GM19351 (cell line): ENCODE results near the gene LIG4.
A peak's percentile ranks its signal among the peaks of the same experiment; 100 is the strongest.
"Not testable (repeated sequence)": the region's sequence is repeated elsewhere in the genome, so short reads cannot be mapped to it uniquely, and the experiment has no call there.

ENCODE experiments used
- ATAC-seq: cut with Tn5 transposase; IDR thresholded peaks from one replicate; pipeline ENCODE4 v1.9.1; 2021; ENCODE audit warnings: mild to moderate bottlenecking, moderate library complexity; ENCODE audit not compliant: unreplicated experiment

The LIG4 gene

DNA sequence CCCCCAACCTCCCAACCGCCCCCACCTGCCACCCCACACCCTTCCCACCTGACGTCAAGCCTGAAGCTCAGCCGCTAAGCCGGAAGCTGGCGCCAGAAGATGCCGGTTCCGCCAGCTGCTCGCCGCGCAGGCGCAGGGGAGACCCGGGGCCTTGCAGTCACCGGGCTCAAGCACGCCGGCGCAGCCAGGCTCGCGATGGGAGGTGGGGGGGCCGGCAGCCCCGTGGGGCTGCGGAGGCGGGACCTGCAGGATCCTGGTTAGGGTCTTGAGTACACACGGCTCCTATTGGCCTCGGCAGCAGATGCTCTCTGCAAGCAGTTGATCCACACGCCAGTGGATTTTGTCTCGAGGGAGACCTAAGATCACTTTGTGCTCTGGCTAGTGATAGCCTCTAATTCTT is at the start of gene LIG4:
Gene LIG4, minus strand, starts transcription at position 101 of the 400 bp plus-strand sequence. CDS start 4,268 bp downstream, outside the sequence.
- ATAC-seq: peak; percentile 62

GRCh38 chr13:108263621-108264355 is 48.5 kb upstream of the LIG4 start:
- no peak for ATAC-seq

DNA sequence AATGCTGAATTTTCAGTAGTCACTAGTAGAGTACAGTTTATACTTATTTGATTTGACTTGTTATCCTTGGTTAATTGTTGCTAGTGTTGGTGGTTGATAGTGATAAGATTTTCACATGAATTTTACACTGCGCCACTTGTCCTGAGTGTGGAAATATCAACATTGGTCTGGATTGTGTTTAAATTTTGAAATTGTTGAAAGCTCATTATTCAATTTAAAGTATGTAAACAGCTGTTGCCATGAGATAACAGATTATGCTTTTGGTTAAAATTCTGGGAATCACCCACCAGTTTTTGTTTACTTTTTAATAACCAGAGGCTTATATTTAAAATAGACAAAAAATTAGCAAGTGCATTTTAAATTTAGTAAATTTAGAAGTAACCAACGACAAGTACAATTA is 41.9 kb upstream of the LIG4 start:
- no peak for ATAC-seq

- no peak for ATAC-seq
Measured at GRCh38 chr13:108249150-108249549, 33.8 kb upstream of the LIG4 start.

- no peak for ATAC-seq
Measured at GRCh38 chr13:108230377-108230776, 15.0 kb upstream of the LIG4 start.

DNA sequence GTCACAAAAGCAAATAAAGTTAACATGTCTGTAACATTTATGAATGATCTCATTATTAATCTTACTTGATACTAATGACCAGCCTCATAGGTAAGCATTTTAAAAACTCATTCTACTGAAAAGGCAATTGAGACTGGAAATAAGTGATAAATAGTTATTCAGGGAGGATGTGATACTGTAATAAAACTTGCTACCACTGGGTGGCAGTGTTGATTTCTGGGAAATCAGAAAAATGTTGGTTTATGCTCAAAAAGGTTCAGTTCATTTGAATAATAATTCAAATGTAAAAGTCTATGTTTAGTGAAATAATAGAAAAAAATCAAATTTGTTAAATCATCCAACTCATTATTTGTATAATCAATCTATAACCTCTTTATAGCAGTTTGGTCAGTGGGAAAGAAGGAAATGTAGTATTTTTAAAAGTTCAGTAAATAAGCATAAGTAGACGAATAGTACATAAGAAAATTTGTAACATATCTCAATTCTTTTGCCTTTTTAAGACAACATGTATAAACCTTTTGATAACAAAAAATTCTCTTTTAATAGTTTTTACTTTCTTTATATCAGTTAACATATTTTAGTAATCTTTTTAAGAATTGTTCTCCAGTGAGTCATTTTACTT is 12.4 kb upstream of the LIG4 start:
- peak; percentile 46 for ATAC-seq

DNA sequence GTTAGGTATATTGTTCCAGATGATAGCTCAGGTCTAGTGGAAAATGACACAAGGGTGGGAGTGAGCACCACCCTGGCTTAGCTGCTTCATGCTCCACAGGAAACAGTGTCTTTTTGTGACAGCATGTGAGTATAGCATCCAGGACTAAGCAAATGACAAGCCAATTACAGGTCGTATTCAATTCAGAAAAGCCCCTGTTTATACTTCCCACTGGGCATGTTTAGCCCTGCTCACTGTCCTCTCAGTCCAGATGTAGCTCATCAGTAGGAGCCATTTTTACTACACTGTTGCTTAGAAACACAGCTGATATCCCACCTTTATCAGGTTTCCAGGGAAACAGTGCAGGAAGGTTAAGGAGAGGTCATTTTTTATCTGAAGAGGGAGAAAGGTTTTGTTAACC is 10.8 kb upstream of the LIG4 start:
- no peak for ATAC-seq

GRCh38 chr13:108225440-108225839 is 10.1 kb upstream of the LIG4 start:
- ATAC-seq: peak; percentile 53

DNA sequence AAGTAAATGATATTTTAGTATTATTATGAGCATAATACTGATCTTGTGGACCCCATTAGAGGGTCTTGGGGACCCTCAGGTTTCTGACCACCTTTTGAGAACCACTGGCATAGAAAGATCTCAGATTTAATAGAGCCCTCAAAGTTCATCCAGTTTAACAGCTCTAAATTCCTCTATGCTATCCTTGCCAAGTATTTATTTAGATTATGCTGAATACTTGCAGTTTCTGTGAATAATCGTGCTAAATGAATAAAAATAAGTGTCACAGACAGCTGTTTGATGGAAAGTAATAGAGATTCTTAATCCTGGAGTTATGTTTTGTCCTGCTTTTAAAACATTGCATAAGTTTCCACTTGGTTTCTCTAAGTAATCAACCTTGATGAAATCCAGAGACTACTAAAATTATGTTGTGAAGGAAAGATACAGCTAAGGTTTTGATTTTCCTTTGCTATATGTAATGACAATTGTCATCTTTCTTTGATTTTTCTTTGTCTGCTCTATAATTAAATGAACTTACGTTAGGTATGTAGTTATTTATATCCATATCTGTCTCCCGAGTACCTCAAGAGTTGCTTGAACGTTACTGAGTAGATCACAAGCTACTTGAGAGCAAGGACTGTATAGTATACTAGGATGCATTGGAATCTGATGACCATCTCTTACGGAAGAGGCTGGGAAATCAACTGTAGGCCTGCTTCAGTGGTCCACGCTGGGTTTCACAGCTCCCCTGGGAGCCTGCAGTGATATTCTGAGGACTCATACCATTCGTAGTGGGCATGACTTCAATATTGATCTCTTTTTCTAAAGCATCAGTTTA is 8.6 kb upstream of the LIG4 start:
- ATAC-seq: no peak

GRCh38 chr13:108220041-108220440 is 4.7 kb upstream of the LIG4 start:
- no peak for ATAC-seq

- peak; percentile 66 for ATAC-seq
Measured at GRCh38 chr13:108218044-108218974, 3.0 kb upstream of the LIG4 start, which contains the start of gene ABHD13. TSS of gene ABHD13 (plus strand) at chr13:108218392. CDS start at chr13:108229219, 10,827 bp downstream.

- not testable (repeated sequence) for ATAC-seq
Measured at GRCh38 chr13:108217307-108218043, 2.1 kb upstream of the LIG4 start.

DNA sequence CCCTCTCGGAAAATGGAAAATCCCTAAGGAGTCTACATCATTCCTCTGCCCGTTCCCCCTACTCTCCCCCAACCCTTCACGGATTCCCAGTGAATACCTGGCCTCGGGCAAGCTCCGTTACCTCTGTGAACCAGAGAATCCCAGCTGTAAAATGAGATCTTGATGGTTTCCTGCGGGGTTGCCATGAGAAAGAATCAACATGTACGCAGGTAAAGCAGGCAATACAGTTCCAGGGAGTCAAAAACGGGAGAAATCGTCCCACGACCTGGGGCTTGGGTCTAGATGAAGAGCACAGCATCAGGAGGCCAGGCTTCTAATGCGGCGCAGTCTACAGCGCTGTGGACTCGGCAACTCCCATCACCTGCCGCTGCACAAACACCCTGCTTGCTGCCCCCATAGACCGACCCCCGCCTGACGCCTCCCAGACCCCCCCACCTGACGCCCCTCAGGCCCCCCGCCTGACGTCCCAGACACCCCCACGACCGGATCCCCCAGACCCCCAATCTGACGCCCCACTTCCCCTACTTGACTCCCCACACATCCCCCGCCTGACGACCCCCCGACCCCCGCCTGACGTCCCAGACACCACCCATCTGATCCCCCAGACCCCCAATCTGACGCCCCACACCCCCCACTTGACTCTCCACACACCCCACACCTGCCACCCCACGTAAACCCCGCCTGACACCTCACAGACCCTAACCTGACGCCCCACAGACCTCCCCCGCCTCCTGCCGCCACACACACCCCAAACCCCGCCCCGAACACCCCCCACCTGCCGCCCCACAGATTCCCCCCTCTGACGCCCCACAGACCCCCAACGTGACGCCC is 680 bp downstream of the LIG4 start:
- no peak for ATAC-seq

GRCh38 chr13:108213946-108214345 is 1.4 kb downstream of the LIG4 start:
- ATAC-seq: no peak

DNA sequence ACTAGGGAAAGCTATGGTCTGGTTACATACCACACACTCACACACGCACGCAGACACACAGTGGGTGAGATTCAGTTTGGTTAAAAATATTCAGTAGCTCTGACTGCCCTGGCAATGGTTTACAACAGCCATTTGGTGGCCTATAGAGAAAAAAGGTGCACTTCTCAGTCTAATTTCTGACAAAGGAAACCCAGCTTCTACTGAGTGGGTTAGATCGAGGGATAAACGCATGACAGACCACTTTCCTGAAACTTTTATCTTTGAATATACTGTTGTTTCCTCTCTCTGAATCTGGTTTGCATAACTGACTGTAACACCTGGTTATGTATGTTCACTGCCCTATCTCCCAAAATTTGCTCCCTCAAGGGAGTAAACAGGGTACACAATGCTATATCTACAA is 2.5 kb downstream of the LIG4 start:
- peak; percentile 39 for ATAC-seq

DNA sequence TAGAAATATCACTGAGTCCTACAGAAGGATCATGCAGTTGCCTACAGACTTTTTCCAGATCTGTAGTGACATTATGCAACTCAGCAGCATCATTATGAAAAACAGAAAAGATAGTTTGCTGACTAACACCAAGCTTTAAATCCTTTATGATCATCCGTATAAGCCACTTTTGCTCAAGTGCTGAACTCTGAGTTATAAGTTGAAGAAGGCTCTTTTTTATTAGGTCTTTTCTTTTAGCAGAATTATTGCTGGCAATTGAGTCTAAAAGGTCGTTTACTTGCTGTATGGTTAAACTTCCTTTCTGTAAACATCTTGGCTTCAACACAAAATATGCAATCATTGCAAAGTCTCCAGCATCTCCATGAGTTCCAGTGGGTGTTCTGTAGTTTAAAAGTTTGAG is 4.8 kb downstream of the LIG4 start:
- ATAC-seq: no peak

DNA sequence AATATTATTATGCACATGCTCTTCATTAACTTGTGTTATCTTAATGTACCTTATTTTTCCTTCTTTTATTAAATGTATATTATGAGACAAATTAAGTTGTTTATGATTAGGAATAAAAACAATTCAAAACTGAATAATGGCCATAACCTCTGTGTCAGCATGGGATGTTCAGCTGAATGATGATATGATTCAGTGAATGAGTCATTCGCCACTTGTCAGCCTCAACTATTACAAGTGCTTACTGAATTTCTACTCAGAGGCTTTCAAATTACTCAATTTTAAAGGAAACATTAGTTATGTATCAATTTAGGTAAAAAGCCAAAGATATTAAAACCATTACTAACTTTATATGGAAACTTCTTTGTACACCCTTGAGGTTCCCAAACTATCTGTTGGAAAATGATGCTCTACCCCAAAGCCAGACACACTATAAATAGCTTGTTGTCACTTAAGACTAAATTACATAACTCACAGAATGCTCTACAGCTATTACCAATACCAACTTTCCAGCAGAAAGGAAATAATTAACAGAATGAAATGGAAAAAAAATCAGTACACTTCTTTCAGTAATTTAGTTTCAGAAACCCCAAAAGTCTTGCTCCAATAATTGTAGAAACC is 14.4 kb downstream of the LIG4 start:
- ATAC-seq: no peak

GRCh38 chr13:108195861-108196260 is 19.5 kb downstream of the LIG4 start:
- no peak for ATAC-seq

- no peak for ATAC-seq
Measured at GRCh38 chr13:108195146-108195545, 20.2 kb downstream of the LIG4 start.
